Activated gamma-delta T cell treated with anti-CD3 and anti-CD28 coated beads, Interleukin-2, amount 50 U/mL, for 16 hours (primary cell): ENCODE results near the gene GRB7.
"Not testable (repeated sequence)": the region's sequence is repeated elsewhere in the genome, so short reads cannot be mapped to it uniquely, and the experiment has no call there.

Source experiments
- DNase-seq: peaks from one replicate; pipeline ENCODE4 v3.0.0-alpha.2; 2020; ENCODE audit warnings: low read depth

Gene GRB7

DNA sequence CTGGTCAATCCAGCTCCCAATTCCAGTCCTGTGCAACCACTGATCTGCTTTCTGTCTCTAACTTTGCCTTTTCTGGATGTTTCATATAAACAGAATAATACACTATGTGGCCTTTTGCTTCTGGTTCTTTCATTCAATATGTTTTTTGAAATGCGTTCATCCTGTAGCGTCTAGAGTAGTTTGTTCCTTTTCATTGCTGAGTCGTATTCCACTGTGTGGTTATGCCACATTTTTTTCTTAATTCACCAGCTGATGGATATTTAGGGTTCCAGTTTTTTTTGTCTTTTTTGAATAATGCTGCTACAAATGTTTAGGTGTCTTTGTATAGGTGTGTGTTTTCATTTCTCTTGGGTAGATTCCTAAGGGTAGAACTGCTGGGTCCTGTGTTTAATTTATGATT, 5.2 kb upstream of the GRB7 start:
- DNase-seq: no peak

DNA sequence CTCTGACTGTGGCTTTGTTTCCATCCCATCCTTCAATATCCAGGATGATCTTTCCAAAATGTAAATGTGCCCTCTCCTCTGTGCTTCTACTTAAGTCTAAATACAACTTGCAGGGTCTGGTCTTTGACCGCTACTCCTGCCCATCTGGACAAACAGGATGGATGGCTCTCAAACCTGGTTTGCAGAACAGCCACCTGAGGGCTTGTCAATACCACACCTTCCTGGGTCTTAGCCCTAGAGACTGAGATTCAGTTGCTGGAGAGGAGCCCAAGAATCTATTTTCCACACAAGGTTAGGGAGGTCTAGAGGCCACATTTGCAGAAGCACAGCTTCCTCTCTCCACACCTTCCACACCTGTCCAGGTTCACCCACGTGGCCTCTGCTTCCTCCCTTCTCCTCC, 1.9 kb upstream of the GRB7 start:
- no peak for DNase-seq

DNA sequence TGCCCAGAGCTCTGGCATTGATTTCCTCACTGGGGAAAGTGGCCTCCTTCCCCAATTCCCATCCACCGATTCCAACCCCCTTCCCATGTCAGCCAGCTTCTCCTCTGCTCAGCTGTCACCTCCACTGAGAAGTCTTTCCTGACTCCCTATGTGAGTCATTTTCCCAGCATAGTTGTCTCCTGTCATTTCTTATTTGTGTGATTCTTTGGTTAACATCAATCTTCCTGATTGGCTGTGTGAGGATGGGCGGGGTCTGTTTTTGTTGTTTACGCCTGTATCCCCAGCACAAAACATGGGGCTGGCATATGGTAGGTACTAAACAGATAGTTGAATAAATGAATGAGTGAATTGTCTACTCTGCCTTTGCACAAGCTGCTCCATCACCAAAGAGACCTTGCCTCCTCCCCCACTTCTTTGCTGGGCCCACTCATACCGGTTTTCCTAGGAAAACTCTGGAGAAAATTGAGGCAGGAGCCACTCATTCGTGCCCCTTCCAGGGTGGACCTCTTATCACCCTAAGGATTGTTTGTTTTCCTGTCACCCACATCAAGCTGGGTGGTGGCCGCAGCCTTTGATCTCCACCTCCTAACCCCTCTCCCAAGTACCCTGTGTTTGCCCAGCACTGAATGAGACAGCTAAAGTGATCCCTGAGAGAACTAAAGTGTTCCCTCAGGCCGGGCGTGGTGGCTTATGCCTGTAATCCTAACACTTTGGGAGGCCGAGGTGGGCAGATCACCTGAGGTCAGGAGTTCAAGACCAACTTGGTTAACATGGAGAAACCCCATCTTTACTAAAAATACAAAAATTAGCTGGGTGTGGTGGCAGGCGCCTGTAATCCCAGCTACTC, 1.2 kb upstream of the GRB7 start:
- DNase-seq: no peak

DNA sequence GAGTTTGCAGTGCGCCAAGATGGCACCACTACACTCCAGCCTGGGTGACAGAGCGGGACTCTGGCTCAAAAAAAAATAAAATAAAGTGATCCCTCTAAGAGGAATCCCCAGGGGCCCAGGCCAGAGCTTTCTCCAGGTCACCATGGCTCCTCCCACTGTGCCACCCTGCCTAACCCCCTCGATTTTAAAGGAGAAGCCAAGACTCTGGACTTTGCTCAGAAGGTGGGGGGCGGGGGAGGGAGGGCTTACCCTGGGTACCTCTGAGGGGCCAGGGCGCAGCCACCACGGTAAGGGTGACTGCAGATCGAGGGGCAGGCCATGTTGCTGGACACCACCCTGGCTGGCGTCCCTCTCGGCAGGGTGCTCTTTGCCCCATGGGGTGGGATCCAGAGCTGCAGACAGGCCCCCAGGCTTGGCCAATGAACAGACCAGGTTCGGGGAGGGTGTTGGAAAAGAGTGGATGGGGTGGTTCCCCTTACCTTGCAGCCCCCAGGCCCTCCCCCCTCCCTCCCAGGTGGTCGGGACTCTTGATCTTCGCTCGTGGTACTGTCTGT, 455 bp upstream of the GRB7 start:
- DNase-seq: no peak

DNA sequence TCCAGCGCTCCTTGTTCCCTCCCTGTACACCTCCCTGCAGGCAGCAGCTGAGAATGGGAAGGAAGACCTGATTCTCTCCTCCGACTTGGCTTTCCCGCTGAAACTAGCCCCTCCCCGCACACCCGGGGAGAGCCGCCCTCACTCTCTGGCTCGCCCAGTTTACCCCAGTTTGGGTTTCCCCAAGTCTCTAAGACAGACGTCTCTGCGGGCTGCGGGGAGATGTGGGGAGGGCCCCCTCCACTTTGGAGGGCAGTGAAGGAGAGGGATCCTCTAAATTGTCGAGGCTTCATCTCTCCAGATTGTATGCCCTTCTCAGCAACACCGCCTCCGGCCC, 797 bp downstream of the GRB7 start:
- DNase-seq: peak; percentile 29

DNA sequence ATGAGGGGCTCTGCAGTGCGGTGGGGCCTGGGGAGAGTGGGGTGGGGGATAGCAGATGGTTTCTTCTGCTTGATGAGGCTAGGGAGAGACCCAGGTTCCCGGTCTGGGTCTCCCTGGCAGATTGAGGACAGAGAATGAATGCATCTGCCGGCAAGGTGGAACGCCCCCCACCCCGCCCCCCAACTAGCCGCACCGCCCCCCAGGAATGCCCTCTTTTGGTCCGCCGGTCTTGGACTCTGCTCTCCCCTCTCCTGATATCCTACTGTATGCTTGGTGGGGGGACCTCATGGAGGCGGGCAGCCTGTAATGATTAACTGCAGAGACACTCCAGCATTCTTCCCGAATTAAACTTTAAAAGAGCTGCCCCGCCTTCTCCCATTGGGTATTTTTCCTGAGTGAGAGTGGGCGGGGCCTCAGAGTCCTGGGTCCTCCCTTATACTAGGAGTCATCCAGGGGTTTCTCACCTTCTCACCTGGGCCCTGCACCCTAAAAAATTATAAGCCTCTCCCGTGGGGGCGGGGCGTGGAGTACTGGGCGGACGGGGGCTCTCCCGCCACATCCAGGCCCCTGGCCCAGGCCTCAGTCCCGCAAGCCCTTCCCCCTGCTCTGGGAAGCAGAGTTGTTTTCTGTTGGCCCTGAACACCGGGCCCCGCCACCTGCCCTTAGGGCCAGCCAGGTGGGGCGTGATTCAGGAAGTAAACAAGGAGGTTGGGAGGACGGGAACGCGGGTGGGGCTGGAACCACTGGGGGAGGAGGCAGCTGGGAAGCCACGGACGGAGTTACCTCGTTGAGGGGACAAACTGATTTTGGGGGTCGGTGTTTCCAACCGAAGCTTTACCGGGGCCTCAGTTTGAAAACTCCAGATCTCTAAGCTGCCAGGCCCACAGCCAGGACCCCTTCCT, 1.5 kb downstream of the GRB7 start:
- DNase-seq: no peak

DNA sequence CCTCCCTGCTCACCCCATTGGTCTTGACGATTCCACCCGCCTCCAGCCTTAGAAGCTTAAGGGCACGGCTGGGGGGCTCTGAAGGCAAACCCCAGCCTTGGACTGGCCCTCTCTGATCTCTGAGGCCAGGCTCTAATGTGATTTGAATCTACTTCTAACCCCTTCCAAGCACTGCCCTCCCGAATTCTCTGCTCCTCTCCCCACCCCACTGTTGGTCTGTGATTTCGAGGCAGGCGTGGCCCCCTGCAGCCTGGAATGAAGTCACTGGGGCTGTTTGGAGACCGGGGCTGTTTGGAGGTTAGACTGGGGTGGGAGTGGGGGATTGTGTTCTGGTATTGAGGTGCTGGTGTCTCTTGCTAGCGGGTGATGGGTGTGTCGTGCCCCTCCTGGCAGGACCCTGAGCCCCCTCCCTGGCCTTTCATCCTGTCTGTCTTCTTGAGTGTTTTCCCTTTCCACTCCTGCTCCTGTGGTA, 2.2 kb downstream of the GRB7 start:
- no peak for DNase-seq

DNA sequence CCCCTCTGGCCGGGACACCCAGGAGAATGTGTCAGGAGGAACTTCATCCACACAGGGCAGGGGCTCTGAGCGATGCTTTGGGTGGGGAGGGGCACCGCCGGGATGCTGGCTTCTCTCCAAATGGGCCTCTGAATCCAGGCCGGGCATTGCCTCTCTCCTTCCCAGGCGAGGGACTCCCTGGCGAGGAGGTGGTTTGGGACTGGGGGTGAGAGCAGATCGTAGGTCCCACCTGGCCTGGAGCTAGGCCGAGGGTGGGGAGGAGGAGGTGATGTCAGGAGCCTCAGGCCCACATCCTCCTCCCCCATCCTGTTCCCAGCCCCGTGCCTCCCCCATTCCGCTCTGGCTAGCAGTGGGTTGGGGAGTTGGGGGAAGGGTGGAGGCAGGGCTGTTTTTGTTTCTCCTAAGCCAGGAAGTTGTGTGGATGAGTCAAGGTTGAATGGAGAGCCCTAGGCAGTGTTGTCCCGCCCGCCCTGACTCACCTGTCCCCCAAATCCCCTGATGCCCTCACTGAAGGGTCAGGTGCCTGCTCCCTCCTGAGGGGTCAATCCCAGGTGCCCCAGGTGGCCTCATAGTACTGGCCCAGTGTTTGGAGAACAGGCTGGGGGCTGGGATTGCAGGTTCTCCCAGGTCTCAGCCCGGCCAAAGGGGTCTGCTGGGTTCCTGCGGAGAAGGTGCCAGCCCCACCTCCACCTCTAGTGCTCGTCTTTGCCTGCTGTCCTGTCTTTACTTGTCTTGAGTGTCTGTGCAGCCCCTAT, 2.8 kb downstream of the GRB7 start:
- DNase-seq: no peak

DNA sequence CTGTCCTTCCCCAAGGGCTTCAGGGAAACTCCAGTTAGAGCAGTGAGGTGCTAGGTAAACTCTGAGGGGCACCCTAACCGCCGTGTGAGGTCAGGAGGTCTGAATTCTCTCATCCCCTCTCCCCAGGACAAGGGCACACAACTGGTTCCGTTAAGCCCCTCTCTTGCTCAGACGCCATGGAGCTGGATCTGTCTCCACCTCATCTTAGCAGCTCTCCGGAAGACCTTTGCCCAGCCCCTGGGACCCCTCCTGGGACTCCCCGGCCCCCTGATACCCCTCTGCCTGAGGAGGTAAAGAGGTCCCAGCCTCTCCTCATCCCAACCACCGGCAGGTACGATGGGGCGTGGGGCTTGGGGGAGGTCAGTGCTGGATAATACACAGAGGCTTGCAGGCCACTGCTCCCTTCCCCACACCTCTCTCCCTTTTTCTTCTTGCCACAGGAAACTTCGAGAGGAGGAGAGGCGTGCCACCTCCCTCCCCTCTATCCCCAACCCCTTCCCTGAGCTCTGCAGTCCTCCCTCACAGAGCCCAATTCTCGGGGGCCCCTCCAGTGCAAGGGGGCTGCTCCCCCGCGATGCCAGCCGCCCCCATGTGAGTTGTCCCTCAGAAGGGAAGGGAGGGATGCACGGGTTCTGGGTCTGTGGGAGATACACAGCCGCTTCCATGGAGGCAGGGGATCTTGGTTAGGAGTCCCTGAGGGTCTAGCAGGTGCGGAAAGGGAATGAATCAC, 4.6 kb downstream of the GRB7 start:
- no peak for DNase-seq

DNA sequence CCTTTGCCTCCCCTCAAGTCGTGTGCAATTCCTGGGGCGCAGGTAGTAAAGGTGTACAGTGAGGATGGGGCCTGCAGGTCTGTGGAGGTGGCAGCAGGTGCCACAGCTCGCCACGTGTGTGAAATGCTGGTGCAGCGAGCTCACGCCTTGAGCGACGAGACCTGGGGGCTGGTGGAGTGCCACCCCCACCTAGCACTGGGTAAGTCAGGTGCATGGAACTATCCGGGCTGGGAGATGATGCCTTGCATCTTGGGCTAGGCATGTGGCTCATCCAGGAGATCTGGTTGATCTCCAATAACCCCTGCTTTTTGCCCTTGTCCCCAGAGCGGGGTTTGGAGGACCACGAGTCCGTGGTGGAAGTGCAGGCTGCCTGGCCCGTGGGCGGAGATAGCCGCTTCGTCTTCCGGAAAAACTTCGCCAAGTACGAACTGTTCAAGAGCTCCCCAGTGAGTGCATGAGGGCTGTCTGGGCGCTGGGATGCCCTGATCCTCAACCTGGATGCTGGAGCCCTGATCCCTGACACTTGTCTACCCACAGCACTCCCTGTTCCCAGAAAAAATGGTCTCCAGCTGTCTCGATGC, 5.2 kb downstream of the GRB7 start:
- DNase-seq: no peak

DNA sequence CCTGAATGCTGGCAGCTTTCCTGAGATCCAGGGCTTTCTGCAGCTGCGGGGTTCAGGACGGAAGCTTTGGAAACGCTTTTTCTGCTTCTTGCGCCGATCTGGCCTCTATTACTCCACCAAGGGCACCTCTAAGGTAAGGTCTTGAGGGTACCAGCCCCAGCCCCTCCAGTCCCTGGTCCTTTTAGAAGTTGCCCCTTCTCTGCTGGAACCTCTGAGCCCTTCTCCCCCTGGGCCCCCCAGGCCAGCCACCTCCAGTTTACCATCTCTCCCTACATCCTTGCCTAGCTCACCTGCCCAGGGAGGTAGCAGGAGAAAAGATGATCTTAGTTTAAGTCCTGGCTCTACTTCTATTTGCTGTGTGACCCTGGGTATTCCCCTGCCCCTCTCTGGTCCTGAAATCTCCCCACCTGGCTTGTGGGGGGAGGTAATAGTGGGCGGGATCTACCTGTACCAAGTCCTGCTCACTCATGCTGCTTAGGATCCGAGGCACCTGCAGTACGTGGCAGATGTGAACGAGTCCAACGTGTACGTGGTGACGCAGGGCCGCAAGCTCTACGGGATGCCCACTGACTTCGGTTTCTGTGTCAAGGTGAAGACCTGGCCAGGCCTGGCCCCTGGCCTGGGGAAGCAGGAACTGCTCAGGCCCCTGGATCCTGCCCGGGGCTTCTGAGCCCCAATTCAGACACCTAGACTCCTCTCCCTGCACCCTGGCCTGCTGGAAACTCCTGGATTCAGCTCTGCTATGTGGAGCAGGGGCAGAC, 6.5 kb downstream of the GRB7 start:
- no peak for DNase-seq

DNA sequence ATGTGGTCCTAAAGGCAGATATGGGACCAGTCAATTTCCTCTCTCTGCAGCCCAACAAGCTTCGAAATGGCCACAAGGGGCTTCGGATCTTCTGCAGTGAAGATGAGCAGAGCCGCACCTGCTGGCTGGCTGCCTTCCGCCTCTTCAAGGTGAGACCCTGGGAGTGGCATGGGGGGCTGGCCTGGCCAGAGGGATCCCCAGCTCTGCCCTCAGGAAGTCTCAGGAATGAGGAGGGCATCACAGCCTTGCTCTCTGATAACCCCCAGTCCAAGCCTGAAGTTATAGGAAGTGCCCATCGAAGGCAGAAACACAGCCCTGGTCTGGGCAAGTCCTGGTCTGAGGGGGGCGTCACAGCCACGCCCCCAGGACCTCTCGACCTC, 7.1 kb downstream of the GRB7 start:
- no peak for DNase-seq

DNA sequence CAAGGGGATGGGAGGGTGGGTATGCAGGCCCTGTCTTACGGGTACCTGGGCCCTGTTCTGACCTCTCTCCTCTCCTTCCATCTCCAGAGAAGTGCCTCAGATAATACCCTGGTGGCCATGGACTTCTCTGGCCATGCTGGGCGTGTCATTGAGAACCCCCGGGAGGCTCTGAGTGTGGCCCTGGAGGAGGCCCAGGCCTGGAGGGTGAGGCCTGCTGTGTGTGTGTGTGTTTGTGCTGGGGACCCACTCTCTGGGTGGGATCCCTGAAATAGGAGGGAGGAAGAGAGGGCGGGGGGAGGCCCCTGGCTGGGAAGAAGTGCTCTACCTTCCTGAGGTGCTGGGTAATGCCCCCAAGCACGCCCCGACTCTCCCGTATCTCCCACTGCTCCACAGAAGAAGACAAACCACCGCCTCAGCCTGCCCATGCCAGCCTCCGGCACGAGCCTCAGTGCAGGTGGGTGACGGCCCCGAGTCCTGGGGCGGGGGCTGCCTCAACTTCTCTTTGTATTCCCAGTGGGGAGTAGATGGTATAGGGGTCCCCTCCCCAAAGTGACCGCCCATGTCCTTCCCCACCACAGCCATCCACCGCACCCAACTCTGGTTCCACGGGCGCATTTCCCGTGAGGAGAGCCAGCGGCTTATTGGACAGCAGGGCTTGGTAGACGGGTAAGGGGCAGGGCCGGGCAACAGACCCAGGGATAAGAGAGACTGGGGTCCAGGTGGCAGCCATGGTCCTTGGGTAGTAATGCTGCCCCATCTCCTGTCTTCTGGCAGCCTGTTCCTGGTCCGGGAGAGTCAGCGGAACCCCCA, 7.8 kb downstream of the GRB7 start:
- DNase-seq: no peak

DNA sequence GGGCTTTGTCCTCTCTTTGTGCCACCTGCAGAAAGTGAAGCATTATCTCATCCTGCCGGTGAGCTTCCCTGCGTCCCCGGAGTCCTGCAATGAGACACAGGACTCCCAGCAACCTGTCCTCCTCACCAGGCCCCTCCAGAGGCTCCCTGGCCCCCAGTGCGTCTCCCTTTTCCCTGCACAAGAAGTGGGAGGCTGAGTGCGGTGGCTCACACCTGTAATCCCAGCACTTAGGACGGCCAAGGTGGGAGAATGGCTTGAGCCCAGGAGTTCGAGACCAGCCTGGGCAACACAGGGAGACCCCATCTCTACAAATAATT, 8.4 kb downstream of the GRB7 start:
- DNase-seq: no peak

DNA sequence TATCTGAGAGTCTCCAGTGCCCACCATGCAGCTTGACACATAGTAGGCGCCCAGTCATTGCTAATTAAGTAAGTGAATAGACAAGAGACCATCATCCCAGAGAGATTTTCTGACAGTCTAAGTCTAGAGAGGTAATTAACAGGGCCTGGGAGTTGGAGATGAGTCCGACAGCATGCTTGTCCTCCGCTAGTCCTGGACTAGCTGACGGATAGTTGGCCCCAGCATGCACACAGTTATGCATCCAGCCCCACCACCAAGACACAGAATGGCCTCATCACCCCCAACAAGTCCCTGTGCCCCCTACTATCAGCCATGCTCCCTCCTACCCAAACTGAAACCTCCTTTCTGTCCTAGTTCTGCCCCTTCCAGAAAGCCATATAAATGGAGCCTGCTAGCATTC, 10.0 kb downstream of the GRB7 start:
- no peak for DNase-seq

DNA sequence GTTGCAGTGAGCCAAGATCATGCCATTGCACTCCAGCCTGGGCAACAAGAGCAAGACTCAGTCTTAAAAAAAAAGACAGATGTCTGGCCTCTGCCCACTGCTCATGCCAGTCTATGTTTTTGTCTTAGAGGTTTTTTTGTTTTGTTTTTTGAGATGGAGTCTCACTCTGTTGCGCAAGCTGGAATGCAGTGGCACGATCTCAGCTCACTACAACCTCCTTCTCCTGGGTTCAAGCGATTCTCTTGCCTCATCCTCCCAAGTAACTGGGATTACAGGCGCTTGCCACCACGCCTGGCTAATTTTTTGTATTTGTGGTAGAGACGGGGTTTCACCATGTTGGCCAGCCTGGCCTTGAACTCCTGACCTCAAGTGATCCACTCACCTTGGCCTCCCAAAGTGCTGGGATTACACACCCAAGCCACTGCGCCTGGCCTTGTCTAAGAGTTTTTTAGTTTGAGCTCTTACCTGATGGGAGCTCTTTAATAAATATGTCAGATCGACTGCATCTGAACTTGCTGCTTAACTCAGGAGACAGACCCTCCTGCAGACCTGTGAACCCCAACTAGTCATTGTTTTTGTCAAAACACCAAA, 10.8 kb downstream of the GRB7 start:
- not testable (repeated sequence) for DNase-seq

DNA sequence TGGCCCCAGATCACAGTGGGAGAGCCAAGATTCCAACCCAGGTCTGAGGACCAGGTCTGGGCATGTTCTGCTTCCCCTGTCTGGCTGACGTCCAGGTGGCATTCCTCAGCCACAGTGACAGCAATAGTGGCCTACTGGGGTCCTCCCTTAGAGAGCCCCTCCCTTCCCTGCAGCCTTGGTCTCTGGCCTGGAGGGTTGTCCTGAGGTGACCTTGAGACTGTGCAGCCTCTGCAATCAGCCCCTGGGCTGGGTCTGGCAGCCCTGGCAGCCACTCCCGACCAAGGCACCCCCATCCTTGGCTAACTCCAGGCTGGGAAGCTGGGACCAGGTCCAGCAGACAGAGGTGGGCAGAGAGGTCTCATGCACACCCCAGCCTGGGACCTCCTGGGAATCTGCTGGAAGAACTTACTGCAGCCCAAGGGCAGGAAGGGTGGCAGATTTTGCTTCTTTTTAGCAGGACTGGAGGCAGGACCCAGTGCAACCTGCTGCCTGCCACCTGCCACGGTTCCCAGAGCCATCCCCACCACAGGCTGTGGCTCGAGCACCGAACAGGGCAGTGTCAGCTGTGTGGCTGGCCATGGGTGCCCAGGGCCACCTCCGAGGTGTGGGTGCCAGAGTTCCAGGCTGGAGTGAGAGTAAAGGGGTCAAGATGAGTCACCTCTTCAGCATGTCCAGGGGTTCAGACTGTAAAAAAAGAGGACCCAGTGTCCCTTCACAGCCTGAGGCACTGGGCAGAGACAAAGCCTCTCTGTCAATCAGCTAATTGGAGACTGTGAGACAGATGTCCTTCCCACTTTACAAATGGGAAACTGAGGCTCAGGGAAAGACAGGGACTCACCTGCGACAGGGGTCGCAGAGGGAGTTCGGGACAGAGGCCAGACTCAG, 12.6 kb downstream of the GRB7 start:
- DNase-seq: no peak

DNA sequence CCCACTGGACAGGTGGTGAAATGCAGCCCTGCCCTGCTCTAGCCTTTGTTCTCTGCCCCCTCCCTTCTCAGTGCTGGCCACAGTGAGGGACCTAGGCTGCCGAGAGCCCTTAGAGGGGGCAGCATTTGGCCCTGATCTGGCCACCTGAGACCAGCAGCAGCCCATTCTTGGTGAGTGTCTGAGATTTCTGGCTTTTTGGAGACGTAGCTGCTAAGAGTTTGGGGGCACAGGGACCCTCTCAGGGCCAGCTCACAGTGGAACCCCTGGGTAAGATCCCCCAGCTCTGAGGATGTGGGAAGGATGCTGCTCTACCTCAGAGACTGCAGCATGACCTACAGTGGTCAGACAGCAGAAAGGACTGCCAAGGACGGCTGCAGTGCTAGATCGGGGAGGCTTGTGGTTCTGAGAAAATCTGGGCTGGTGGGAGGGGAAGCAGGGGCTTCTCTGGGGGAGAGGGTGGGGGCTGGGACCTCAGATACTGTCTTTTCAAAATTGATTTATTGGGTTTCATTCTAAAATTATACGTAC, 13.3 kb downstream of the GRB7 start:
- DNase-seq: no peak
